GM21528 (cell line): ENCODE measurements around the gene SNAI1.
"Not testable (repeated sequence)": the region's sequence is repeated elsewhere in the genome, so short reads cannot be mapped to it uniquely, and the experiment has no call there.

Experiments used
- ATAC-seq: cut with Tn5 transposase; IDR thresholded peaks from one replicate; pipeline ENCODE4 v1.9.1; 2021; ENCODE audit warnings: mild to moderate bottlenecking, moderate library complexity; ENCODE audit not compliant: unreplicated experiment, low FRiP score

SNAI1 gene

DNA sequence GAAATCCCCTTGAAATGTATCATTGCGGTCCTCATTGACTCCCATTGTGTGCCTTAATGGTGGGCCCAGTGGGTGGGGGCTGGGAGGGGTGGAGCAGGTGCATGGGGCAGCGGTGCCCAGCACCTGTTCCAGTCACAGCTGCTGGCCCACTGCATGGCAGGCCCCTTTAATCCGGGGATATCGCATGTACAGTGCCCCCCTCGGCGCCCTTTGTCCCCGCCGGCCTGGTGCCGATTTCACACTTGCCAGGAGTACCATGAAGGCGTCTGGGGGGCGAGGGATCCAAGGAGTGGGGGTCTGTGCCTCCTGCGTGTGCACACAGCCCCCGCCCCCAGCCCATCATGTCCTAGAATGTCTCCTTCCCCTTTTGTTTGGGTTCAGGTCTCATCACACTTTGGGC lies 2.8 kb downstream of the SNAI1 start:
- ATAC-seq: no peak

DNA sequence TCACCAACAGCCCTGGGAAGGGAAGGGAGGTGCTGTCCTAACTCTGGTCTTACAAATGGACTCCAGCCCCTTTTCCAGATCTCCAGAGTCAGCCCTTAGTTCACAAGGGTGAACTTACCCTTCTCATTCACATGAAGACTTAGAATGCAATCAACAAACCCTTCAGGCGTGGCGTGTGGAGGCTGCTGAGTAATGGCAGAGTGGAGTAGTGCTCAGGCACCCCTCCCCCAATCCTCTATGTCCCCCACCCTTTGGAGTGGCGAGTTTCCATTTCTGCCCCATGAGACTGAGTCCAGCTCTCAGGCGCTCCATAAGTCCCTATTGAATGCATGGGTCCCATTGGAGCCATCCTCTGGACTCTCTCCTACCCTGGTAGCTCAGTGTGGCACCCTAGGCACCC lies 3.3 kb downstream of the SNAI1 start:
- no peak for ATAC-seq

DNA sequence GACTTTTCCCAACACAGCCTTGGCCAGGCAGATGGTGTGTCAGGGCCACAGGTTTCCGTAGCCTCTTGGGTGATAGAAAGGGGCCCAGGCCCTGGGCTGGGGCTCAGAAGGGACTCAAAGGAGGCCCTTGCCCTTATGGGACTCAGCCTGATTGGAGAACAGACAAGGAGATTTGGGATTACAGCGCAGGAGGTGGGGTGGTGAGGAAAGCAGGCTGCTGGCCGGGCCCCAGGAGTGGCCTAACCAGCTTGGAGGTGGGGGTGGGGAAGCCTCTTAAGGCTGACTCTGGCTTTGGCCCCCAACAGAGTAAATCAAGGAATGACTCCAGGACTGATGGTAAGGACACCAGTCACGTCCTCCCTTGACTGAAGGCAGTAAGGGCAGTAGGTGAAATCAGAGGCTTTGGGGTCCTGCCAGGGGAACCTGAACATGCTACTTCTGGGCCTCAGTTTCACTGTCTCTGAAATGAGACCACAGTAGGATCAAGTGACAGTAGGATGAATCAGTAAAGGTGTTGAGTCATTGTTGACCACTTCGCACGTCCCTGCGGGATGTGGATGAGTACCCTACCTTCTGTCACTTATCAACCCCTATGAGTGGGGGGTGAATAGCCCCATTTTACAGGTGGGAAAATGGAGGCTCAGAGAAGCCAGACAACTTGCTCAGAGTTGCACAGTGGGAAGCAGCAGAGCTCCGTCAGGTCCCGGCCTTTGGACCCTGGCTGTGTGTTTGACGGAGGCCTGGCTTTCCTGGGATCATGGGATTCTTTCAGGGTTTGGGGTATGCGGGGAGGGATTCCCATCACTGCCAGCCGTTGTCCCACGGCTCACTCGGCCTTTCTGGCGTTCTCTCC lies 4.5 kb downstream of the SNAI1 start:
- no peak for ATAC-seq

DNA sequence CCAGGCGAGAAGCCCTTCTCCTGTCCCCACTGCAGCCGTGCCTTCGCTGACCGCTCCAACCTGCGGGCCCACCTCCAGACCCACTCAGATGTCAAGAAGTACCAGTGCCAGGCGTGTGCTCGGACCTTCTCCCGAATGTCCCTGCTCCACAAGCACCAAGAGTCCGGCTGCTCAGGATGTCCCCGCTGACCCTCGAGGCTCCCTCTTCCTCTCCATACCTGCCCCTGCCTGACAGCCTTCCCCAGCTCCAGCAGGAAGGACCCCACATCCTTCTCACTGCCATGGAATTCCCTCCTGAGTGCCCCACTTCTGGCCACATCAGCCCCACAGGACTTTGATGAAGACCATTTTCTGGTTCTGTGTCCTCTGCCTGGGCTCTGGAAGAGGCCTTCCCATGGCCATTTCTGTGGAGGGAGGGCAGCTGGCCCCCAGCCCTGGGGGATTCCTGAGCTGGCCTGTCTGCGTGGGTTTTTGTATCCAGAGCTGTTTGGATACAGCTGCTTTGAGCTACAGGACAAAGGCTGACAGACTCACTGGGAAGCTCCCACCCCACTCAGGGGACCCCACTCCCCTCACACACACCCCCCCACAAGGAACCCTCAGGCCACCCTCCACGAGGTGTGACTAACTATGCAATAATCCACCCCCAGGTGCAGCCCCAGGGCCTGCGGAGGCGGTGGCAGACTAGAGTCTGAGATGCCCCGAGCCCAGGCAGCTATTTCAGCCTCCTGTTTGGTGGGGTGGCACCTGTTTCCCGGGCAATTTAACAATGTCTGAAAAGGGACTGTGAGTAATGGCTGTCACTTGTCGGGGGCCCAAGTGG lies 5.3 kb downstream of the SNAI1 start:
- no peak for ATAC-seq

DNA sequence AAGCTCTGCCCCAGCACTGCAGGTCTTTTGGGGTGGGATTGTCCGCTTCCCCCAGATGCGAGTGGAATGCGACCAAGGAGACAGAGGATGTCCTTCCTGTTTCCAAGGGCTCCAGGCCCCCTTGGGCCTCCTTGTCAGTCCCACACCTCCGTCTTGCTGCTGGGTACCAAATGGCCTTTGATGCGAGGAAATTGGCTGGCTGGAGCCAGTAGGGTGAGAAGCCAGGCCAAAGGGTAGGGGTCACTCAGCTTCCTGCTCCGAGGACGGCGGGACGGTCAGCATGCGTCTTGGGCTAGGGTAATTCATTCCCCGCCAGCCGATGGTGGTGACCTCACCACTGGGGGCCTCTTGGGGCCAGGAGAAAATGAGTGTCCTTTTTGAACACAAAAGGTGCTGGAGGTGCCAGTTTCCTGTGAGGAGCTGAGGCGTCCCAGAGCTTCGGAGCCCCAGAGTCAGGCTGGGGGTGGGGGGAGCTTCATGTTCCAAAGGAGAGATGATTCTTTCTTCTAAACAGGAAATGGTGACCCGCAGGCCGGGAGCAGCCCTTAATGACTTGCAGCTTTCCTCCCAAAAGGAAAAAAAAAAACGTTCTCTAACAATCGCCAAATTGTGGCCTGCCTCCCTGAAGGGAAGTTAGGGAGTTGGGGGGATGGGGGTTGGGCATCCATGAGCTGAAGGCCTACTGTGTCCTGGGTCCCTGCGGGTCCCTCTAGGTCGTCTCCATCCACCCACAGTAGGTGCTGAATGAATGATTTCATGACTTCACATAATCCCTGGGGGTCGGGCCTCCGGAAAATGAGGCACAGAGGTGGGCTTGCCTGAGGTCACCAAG lies 6.7 kb downstream of the SNAI1 start:
- ATAC-seq: no peak

DNA sequence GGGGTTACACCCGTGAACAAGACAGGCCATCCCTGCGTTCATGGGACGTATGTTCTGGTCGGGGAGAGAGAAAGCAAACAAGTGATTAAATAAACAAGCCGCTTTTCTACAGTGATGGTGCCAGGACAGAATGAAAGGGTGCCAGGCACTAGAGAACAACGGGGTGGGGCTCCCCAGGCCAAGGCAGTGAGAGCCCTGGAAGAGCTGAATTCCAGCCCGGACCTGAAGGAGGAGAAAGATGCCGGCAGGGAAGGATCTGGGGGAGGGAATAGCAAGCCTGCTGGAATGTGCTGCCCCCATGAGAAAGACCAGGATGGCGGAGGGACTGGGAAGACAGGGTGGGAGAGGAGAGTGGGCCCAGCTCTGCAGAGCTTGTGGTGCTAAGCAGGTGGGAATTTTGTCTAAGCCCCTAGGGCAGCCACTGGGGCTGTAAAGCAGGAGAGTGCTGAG lies 7.5 kb downstream of the SNAI1 start:
- no peak for ATAC-seq

DNA sequence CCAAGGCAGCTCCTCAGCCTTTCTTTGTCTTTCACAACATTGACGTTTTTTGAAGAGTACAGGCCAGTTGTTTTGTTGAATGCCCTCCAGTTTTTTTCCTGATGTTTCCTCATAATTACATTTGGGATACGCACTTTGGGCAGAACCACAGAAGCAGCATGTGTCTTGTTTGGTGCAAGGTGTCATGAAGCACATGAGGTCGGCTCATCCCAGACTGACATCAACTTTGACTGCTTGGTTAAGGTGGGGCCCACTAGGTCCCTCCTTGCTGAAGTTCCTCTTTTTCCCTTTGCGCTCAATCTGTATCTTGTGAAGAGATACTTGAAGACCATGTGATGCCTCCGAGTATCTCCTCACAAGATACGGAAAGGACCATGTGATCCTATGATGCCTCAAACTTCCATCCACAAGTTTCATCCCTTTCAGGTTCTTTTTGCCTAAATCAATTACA lies 10.5 kb downstream of the SNAI1 start:
- ATAC-seq: no peak

DNA sequence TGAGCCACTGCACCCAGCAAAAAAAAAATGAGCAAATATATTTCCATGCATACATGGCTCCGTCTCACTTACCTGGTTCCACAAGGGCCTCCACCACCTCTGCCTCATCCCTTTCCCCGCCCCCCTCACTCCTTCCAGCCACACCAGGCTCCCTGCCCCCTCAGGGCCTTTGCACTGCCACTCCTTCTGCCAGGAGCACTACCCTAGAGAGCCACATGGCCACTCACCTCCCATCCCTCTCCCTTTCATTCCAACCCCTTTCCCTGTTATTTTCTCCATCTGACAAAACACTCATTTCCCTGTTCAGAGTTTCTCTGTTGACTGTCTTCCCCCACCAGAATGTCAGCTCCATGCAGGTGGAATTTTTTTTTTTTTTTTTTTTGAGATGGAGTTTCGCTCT lies 12.8 kb downstream of the SNAI1 start:
- ATAC-seq: no peak

DNA sequence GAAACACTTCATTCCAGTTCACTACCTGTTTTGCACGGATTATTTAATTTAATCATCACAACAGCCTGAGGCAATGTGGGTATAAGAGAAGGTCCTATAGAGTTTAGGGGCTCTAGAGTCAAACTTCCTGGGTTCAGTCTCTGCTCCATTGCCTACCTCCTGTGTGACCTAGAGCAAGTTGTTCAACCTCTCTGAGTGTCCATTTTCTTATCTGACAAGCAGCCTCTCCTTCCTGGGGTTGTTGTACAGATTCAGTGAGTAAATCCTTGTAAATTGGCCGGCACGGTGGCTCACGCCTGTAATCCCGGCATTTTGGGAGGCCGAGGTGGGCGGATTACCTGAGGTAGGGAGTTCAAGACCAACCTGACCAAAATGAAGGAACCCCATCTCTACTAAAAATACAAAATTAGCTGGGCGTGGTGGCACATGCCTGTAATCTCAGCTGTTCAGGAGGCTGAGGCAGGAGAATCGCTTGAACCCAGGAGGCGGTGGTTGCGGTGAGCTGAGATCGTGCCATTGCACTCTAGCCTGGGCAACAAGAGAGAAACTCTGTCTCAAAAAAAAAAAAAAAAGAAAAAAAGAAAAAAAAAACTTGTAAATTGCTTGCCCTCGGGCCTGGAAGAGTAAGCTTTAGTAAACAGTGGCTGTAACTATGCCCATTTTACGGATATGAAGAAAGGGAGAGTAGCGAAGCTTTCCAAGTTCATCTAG lies 15.9 kb downstream of the SNAI1 start:
- ATAC-seq: not testable (repeated sequence)

DNA sequence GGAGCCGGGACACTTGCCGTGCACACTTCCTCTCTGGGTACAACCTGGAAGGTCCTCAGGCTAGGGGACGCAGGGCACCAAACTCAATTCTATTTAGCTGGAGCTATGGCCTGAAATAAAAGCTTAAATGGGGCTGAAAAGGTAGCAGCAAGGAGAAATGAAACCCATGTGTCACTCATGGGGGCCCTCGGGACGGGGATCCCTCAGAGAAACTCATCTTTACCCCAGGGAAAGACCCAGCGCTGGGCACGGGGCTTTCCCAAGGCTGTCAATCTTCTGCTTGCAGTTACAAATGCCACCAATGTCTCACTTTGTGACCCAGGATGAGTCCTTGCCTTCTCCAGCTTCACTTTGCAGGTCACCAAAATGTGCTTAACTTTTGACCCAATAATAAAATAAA lies 16.5 kb downstream of the SNAI1 start:
- ATAC-seq: no peak

DNA sequence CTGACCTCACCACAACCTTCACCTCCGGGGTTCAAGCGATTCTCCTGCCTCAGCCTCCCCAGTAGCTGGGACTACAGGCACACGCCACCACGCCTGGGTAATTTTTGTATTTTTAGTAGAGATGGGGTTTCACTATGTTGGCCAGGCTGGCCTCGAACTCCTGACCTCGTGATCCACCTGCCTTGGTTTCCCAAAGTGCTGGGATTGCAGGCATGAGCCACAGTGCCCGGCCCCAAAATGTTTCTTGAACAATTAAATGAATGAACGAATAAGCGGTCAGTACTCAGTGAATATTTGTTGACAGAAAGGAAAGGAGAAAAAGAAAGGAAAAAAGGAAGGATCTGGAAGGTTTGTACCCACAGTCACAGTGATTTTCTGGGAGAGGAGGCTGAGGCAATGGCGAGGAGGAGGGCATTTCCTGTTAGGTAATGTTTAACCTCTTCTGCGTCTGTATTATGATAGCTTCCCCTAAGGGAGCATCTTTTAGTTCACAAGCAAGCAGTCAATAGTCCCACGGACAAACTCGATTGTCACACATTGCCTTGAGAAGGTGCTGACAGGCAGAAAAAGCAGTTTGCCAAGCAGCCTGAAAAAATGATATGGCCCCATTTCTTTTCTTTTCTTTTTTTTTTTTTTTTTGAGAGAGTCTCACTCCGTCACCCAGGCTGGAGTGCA lies 17.9 kb downstream of the SNAI1 start:
- not testable (repeated sequence) for ATAC-seq

DNA sequence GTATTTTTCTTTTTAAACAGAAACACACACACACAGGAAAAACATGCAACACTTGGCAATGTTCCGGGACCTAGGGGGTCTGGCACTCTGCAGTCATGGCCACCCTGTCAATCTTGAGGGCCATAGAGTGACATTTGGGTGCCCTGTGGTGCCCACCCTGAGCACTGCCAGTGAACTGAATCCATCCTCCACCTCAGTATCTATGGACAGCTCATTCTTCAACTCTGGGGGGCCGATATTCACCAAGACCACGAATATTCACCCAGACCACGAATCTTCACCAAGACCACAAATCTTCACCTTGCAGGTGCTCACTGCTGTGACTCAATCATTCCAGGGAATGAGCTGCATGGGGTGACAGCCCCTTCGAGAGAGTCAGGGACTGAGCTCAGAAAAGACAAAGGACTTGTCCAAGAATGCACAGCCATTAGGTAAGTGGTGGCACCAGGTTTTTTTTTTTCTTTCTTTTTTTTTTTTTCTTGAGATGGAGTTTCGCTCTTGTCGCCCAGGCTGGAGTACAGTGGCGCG lies 19.1 kb downstream of the SNAI1 start:
- no peak for ATAC-seq

DNA sequence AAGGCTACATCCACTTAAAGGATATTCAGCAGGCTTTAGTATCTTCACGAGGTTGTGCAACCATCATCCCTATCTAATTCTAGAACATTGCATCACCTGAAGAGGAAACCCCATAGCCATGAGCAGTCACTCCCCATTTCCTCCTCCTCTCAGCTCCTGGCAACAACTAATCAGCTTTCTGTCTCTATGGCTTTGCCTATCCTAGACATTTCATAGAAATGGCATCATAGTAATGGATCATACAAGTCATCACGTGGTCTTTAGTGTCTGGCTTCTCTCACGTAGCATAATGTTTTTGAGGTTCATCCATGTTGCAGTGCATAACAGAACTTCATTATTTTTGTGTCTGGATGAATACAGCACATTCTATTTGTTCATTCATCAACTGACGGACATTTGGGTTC lies 20.5 kb downstream of the SNAI1 start:
- ATAC-seq: no peak

DNA sequence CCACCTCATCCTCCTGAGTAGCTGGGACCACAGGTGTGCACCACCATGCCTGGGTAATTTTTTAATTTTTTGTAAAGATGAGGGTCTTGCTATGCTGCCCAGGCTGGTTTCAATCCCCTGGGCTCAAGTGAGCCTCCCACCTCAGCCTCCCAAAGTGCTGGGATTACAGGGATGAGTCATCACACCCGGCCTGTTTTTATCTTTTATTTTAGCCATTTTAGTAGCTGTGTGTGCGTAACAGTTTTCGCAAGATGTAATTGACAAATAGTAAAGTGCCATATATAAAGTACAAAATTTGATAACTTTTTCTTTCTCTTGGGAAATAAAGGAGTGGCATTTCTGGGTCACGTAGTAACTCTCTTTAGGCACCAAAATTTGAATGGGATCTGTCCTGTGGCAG lies 21.4 kb downstream of the SNAI1 start:
- ATAC-seq: no peak

DNA sequence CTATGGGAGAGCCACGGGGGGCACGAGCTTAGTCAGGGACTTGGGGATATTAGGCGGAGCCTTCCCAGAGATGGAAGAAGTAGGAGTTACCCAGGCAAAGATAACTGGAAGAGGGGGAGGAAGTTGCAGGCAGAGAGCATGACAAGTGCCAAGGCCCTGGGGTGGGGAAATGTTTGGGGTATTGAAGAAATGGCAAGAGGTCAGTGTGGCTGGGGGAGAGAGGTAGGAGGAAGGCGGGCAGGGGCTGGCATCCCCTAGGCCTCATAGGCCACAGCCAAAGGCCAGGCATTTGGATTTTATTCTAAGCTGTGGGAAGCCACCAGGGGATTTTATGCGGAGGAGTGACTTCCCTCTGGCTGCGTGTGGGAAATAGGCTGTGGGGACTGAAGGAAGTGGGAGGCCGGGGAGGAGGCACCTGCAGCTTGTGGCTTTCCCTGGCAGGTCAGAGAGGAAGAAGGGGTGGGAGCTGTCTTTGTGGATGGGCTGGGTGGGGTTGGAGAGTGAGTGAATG lies 22.7 kb downstream of the SNAI1 start:
- no peak for ATAC-seq

DNA sequence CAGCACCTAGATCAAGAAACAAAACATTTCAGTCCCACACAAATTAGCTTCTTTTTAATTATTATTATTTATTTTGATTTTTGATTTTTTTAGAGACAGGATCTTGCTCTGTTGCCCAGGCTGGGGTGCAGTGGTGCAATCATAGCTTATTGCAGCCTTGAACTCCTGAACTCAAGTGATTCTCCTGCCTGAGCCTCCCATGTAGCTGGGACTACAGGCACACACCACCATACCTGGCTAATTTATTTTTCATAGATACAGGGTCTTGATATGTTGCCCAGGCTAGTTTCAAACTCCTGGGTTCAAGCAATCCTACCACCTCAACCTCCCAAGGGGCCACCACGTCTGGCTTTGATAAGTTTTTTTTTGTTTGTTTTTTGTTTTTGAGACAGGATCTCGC lies 24.6 kb downstream of the SNAI1 start:
- no peak for ATAC-seq

DNA sequence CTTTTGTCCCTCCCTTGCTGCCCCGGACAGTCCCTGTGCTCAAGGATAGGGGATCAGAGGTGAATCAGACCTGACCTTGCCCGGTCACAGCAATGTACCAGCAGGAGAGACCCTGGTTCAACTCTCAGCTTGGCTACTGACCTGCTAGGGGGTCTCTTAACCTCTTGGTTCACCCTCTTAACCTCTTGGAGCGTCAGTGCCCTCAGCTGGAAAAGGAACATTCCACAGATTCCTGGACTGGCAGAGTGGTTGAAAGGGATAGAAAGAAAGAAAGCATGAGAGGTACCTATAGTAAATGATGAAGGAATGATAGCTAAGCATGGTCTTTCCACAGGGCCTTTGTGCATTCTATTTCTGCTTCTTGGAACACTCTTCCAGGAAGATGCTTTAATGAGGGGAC lies 25.2 kb downstream of the SNAI1 start:
- no peak for ATAC-seq

DNA sequence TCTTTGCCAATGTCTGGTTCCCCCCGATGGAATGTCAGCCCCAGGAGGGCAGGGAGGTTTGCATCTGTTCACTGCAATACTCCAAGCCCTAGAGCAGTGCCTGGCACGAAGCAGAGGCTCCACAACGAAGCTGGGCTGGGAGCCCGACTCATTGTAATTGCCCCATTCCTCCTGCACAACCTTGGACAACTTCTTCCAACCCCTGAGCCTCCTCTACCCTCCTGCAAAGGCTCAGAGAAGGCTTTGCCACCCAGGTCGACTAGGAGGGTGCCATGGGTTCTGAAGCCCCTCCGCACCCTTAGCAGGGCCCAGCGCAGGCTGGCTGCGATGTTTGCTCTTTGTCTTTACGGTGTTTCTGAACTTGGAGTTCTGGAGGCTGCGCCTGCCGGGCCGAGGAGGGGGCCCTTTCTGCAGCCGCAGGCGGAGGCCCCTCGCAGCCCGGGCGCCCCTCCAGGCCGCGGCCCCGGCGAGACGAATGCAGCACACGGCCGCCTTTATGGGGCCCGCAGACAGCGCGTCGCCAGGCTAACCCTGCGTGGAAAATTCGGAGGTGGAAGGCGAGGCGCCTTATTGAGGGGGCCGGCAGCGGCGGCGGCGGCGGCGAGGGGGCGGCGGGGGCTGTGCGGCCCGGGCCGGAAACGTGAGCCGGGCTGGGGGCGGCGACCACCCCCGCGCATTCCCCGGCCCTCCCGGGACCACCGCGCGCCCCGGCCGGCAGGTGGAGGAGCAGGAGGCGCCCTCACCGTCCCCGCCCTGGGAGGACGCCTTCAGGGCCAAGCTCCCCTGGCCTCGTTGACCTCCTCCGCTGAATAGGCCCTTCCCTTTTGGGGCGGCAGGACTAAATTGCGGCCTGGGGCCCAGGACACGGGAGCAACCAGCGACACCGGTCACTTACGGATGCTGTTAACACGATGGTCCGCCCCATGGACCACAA lies 27.0 kb downstream of the SNAI1 start:
- ATAC-seq: no peak
